Suprapubic skin (tissue), 4 donors: ENCODE results near the gene PPIE. TPM values are rescaled to one million over a fixed set of nuclear protein-coding genes. Genes with fewer than 3 reads are reported as not detected.

Experiments
- DNase-seq, 2 donors: peaks; one replicate each; pipeline ENCODE4 v3.0.0-alpha.2; 2019; ENCODE audit warnings: low spot score in 2 of 2
- H3K27ac ChIP-seq: fragments of 200-600 bp; sonication (generic); one replicate; pipeline ENCODE4 v1.5.1; 2019
- H3K27me3 ChIP-seq: fragments of 200-600 bp; sonication (generic); one replicate; pipeline ENCODE4 v1.5.1; 2019
- H3K36me3 ChIP-seq: fragments of 200-600 bp; sonication (generic); one replicate; pipeline ENCODE4 v1.5.1; 2019
- H3K4me1 ChIP-seq: fragments of 200-600 bp; sonication (generic); one replicate; pipeline ENCODE4 v1.5.1; 2019
- H3K4me3 ChIP-seq: fragments of 200-600 bp; sonication (generic); one replicate; pipeline ENCODE4 v1.5.1; 2019; ENCODE audit warnings: mild to moderate bottlenecking
- H3K9me3 ChIP-seq: fragments of 200-600 bp; sonication (generic); one replicate; pipeline ENCODE4 v1.5.1; 2019
- CTCF ChIP-seq, 2 donors: fragments of 200-600 bp in 1 of 2; fragments of 450-650 bp in 1 of 2; sonication (generic) in 1 of 2; IDR thresholded peaks; one replicate each; pipeline ENCODE4 v1.5.1; 2016 to 2019; ENCODE audit warnings: antibody characterized with exemption in 2 of 2, mild to moderate bottlenecking in 1 of 2, moderate library complexity in 1 of 2
- EP300 ChIP-seq: sonication (generic); formaldehyde crosslinking; IDR thresholded peaks from one replicate; pipeline ENCODE4 v1.6.1; 2017; ENCODE audit warnings: antibody characterized with exemption
- POLR2A ChIP-seq, 2 donors: fragments of 450-650 bp; IDR thresholded peaks; one replicate each; pipeline ENCODE4 v1.6.1; 2017; ENCODE audit warnings: antibody characterized with exemption in 2 of 2, mild to moderate bottlenecking in 2 of 2, moderate library complexity in 2 of 2
- POLR2AphosphoS5 ChIP-seq, 3 donors: sonication (generic); formaldehyde crosslinking; IDR thresholded peaks; one replicate each; pipeline ENCODE4 v1.6.1; 2017; ENCODE audit warnings: antibody characterized with exemption in 3 of 3
- WGBS: methylation state at CpG from one replicate; pipeline ENCODE4 v1.1.5; 2018; 5-methylcytosine and 5-hydroxymethylcytosine counted together
- total RNA-seq, 4 donors: library from RNA; depleted of rRNA; stranded (reverse); fragments of >200 nt; gene quantifications; one replicate each; pipeline ENCODE4 v1.1.0, GENCODE V29; 2016

PPIE gene
- total RNA-seq, 4 donors from 2014 or later, result 27.0 to 40.6 (median 28.5) TPM

GRCh38 chr1:39737546-39738169 lies 1.0 kb upstream of the PPIE start:
- DNase-seq, result no peak
- 86% methylated on average over 9 of the region's 9 CpGs for WGBS
- TF ChIP-seq POLR2AphosphoS5 (IDR thresholded peaks at IDR 0.05) (no peak), EP300 (no peak), POLR2A (IDR thresholded peaks at IDR 0.05) (no peak), CTCF (IDR thresholded peaks at IDR 0.05) (no peak)

GRCh38 chr1:39745016-39745670 lies 6.5 kb downstream of the PPIE start:
- no peaks in the 10 kb centered on the region for H3K9me3 ChIP-seq
- peaks cover 91% of the 10 kb centered on the region for H3K36me3 ChIP-seq
- H3K4me3 ChIP-seq, result no peak overlapping the region
- peaks cover under 1% of the 10 kb centered on the region for H3K4me1 ChIP-seq
- TF ChIP-seq POLR2AphosphoS5 (IDR thresholded peaks at IDR 0.05) (no peak), POLR2A (IDR thresholded peaks at IDR 0.05) (no peak), CTCF (IDR thresholded peaks at IDR 0.05) (no peak), EP300 (no peak)
- 97% methylated on average over 10 of the region's 16 CpGs for WGBS
- DNase-seq, result no peak
- no peaks in the 10 kb centered on the region for H3K27me3 ChIP-seq
- no peak overlapping the region for H3K27ac ChIP-seq

More at GRCh38 chr1:39737546-39738169, 1.0 kb upstream of the PPIE start:
- Histone ChIP-seq H3K4me3 (no peak overlapping the region), H3K9me3 (no peaks in the 10 kb centered on the region), H3K36me3 (peaks cover 18% of the 10 kb centered on the region), H3K4me1 (peaks cover 18% of the 10 kb centered on the region), H3K27ac (no peak overlapping the region), H3K27me3 (peaks cover 27% of the 10 kb centered on the region)

GRCh38 chr1:39751595-39751994 lies 12.9 kb downstream of the PPIE start:
- Histone ChIP-seq H3K36me3 (peaks cover 98% of the 10 kb centered on the region), H3K27me3 (no peaks in the 10 kb centered on the region), H3K4me1 (no peaks in the 10 kb centered on the region), H3K4me3 (no peak overlapping the region), H3K9me3 (no peaks in the 10 kb centered on the region), H3K27ac (no peak overlapping the region)
- no peak for TF ChIP-seq POLR2AphosphoS5 (IDR thresholded peaks at IDR 0.05)
- no peak for DNase-seq
- 97% methylated on average over 7 of the region's 7 CpGs for WGBS

GRCh38 chr1:39752703-39753102 lies 14.0 kb downstream of the PPIE start:
- TF ChIP-seq CTCF (IDR thresholded peaks at IDR 0.05), result no peak
- no peak for TF ChIP-seq EP300
- no peak for TF ChIP-seq POLR2A (IDR thresholded peaks at IDR 0.05)
- no peak for TF ChIP-seq POLR2AphosphoS5 (IDR thresholded peaks at IDR 0.05)
- Histone ChIP-seq H3K4me3 (no peak overlapping the region), H3K9me3 (no peaks in the 10 kb centered on the region), H3K4me1 (no peaks in the 10 kb centered on the region), H3K36me3 (peaks cover 98% of the 10 kb centered on the region), H3K27ac (no peak overlapping the region), H3K27me3 (no peaks in the 10 kb centered on the region)
- WGBS, result 91% methylated on average over 6 of the region's 6 CpGs
- no peak for DNase-seq

GRCh38 chr1:39753132-39754025 lies 14.7 kb downstream of the PPIE start:
- Histone ChIP-seq H3K9me3 (no peaks in the 10 kb centered on the region), H3K4me3 (no peak overlapping the region), H3K4me1 (no peaks in the 10 kb centered on the region), H3K36me3 (peaks cover 98% of the 10 kb centered on the region), H3K27ac (no peak overlapping the region), H3K27me3 (no peaks in the 10 kb centered on the region)
- TF ChIP-seq POLR2A (IDR thresholded peaks at IDR 0.05), result no peak
- no peak for TF ChIP-seq CTCF (IDR thresholded peaks at IDR 0.05)
- no peak for TF ChIP-seq EP300
- no peak for TF ChIP-seq POLR2AphosphoS5 (IDR thresholded peaks at IDR 0.05)
- 88% methylated on average over 16 of the region's 16 CpGs for WGBS
- DNase-seq, result no peak
